DMS79 (cell line): ENCODE results near the gene MAPRE2.
A peak's percentile ranks its signal among the peaks of the same experiment; 100 is the strongest.

Source experiments
- DNase-seq: peaks from one replicate; lab custom pipeline; 2025; lab: John Stamatoyannopoulos, UW

Gene MAPRE2

DNA sequence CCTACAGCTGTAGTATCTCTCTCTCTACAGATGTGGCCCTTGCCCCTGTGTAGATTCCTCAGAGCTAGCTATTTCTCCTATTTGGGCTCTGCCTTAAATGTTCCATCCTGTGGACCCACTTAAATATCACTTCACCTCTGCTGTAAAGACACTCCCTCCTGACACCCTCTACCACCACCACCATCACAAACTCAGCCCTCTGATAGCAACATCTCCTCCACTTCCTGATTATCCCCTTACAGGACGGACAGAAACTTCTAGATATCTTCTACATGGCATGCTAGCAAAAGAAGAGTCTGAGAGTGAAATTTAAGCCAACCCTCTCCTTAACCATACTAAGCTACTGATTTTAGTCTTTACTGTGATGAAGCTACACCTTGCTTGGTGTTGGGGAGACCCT lies 3.2 kb upstream of the MAPRE2 start:
- no peak for DNase-seq

DNA sequence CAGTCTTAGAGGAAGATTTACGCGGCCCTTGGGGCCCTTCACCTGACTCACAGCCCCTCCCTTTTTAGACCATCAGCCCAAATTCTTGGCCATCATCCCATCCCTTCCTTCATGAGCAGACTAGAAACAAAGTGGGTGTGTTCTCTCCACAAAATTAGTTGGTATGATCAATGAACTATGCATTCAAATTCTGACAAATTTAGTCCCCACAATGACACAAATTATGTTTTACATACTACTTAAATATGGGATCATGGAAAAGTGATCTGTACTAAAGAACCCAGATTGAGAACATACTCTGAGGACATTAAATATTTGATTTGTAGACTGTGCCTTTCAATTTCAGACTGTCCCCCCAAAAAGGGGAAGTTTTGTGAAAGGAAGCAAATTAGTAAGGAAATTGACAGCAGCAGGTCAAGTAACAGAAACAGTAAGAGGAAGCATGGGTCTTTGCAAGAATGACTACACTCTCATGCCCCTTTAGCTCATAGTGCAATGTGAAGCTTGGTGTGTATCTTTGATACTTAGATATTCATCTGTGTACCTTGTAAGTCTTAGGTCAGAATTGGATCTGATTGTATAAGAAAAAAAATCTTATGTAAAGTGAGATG lies 2.2 kb upstream of the MAPRE2 start:
- DNase-seq: no peak

DNA sequence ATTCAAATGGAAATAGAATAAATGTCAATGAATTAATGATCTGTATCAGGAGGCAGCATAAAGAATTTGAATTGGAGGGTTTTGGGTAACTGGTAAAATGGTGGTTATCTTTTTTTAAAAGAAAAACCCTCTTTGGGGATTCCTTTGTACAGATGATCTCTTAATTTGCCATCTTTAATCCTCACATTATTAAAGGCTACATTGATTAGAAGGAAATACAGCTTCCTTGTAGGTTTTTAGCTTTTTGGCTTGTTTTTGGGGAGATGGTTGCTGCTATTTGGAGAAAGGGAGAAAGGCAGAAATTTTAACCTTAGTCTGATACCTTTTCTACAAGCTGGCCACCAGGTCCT lies 600 bp upstream of the MAPRE2 start:
- no peak for DNase-seq

DNA sequence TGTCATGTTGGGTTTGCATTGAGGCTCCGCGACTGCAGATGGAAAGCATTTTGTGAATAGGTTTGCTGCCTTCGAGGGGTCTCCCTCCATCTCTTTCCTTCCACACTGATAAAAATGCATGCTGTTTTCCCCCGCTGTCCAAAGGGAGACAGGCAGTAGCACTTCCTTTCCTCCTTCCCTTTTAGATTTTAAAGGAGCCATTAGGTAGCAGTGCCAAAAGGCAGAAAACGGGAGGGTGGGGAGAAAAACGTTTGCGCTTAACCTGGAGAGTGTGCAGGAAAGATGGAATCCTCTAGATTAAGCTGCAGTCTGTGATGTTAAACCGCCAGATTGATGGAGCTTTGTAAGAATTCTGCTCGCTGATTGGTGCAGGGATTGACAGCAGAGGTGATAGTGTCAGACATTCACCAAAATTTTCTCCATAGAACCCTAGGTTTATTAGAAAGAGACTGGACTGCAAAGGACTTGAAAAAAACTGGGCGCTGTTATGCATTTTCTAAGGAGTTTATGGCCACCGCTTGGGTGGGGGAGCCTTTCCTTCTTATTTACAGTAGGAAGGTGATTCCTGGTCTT lies 688 bp downstream of the MAPRE2 start:
- no peak for DNase-seq

DNA sequence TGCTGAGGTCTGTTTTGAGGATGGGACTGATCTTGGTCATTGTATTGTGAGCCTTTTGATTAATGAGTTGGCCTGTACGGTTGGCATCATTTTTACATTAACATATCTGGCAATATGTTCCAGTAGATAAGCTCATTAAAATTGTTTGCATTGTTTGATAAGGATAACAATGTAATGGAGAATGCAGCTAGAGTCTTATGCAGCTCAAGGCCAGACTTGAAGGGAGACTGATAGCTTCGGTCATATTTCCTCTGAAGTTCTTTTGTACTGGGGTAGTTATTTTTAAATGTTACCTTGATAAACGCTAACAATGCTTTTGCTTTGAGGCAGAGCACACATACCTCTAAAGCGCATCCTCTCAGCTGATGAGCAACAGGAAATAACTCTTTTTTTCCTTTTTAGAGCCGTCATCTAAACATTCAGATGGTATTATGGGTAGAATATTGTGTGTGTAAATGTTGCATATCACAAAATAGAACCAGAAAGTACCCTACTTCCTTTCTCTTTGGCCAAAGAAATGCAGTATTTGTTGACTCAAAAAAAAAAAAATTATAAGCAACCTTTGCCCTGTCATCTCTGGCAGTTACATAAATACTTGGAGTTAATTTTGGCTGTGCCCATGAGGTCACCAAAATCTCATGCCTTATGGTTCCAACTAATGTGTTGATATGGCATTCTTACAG lies 1.3 kb downstream of the MAPRE2 start:
- DNase-seq: no peak

DNA sequence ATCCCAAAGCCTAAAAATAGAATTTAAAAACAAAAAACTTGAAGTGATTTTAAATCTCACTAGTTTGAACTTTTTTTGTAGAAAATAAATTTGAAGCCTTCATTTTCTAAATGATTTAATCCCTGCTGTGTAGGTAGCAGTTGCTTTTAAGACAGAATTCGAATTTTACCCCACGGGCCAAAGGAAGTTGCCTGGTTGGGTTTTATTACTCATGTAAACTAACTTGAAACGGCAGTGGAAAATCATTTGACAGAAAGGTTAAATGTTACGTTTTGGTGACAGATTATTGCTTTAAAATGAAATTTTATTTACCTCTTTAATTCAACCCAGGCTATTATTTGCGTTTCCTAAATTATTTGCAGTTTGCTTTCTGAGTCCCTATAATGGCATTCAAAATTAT lies 2.0 kb downstream of the MAPRE2 start:
- no peak for DNase-seq

DNA sequence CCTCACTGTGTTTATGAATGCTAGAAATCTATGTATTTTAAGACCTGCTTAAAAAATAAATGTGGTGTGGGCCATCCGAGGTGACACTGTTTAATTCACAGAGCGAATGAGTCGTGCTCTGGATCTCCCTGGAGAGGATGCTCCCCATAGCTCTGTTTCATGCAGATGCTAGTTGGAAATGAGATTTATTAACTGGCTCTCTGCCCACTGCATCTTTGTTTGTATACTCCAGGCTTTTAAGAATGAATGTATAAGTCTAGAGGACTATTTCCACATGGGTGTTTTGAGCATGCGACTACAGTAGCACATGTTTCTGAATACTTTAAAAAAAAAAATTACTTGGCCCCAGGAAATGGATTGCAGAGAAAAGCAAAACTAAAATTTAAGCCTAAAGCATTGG lies 3.9 kb downstream of the MAPRE2 start:
- peak; percentile 26 for DNase-seq

DNA sequence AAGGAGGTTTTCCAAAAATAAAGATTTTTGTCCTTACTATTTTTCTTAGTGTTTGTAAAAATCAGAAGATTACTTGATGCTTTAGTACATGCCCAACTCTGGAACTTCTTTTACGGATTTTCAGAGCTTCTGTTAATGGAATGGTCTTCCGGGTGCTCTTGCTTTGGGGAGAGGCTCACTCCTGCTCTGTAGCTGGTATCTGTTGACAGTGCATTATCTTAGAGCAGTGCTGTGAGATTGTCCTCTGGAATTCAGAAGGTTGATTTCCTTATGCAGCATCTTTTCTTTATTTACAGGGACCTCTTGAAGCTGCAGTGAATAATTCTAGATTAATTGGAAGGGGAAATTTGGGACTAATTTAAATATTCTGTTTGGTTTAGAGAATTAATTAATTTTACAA lies 4.6 kb downstream of the MAPRE2 start:
- no peak for DNase-seq

DNA sequence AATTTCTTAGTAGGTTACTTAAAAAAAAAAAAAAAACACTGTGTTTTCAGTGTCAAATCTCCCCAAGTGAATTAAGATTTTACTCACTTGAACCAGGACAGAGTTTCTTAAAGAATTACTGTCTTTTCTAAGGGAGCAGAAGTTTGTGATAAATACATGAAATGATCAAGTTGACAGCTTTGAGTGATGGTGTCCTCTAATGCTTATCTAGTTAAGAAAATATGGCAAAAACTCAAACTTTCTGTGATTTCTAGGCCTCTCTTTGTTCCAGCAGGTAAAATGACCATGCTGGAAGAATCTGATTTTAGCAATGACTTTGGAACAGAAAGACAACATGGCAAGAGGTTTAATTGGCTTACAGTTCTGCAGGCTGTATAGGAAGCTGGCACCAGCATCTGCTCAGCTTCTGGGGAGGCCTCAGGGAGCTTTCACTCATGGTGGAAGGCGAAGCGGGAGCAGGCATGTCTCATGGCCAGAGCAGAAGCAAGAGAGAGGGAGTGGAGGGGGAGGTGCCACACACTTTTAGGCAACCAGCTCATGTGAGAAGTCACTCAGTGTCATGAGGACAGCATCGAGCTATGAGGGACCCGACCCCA lies 6.6 kb downstream of the MAPRE2 start:
- DNase-seq: no peak

DNA sequence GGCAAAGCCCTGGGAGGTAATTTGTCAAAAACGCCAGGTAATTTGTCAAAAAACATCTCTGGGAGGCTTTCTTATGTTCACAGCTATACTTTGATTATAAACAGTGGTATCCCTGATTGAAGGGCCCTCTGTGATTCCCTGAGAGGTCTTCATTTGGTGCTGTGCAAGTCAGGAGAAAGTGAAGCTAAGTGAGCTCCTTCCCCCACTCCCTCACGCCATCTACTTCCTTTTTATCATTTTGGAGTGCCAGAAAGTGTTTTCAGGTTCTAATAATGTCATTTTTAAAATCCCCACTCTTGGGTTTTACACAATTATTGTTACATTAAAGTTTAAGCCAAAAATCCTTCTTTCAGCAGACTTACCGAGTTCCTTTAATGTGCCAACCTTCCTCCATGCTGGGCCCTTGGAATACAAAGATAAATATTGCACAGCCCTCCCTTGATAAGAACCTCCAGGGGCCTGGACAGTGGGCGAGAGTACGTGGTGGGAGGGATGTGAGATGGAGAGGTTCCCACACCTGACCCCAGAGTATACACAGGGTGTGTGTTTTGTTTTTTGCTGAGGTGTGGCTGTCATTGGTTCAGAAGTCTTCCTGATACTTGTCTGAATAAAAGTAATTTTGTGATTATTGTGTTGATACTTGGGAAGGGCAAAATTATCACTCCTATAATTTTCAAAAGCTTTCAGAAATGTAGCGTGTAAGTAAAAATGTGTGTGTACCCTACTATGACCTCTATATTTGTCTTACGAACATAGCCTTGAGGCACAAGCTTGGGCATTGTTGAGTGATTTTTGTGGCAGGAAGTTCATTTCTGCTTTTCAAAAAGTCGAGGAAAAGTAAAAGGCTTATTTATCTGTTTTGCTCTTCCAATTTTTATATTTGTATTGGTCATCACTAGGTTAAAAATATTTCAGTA lies 8.2 kb downstream of the MAPRE2 start:
- DNase-seq: no peak

DNA sequence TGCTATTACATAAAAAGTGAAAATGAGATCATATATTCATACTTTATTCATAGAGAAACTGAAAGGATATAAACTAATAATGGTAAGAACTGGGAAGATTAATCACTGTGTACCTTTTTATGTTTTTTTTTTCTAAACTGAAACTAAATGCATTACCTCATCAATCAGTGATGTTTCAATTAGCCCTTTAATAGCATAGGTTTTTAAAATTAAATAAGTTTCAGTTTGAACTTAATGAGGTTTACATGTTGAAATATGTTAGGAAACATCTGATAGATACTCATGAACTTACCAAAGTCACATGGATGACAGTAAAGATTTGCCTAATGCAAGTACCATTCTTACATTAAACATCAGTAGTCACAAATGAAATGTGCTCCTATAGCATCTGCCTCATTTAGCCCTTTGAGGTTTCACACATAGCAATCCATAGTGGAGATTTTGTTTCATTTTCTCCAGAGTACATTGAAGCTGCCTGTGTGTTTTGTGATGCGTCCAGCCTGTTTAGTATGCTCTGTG lies 8.9 kb downstream of the MAPRE2 start:
- no peak for DNase-seq

DNA sequence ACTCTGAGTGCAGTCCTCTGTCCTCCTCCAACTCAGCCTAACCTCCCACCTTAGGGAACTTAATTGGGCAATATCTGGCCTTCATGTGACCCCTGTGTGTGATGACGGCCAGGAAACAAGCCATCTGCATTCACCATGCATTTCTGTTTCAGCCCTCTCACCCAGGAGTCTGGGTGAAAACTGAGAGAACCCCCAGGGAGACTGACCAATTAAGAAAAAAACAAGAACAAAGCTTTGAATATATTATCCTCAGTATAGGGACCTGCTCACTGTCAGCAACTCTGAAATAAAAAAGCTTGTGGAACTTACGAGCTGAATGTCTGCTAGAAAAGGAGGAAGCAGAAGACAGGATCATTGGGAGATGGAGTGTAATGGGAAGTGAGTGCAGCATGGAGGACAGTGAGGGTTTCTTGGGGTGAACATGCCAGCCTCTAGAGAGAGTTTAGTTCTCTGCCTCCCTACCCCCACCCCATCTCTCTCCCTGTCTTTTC lies 9.5 kb downstream of the MAPRE2 start:
- no peak for DNase-seq

DNA sequence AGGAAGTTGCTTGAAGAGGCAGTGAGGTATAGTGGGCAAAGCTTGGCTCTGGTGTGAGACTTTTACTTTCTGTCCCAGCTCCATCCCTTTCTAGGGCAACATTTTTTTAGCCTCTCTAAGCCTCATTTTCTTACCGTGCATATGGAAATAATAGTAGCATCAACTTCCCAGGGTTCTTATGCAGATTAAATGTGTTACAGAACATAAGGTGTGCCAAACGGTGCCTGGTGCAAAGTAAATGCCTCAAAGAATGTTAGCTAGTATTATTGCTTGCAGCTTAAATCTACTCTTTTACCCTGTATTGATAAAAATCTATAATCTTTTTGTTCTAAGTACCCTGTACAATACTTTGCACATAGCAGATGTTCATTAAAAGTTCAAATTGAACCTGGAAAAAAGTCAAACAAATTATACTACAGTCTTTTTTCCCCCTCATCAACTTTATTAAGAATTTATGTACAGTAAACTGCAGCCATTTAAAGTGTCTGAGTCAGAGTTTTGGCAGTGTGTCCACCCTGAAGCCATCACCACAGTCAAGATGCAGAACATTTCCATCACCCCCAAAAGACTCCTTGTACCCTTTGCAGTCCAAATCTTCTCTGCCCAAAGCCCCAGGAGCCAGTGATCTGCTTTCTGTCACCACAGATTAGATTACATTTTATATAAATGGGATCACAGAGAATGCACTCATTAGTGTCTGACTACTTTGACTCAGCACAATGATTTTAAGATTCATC lies 10.6 kb downstream of the MAPRE2 start:
- no peak for DNase-seq

DNA sequence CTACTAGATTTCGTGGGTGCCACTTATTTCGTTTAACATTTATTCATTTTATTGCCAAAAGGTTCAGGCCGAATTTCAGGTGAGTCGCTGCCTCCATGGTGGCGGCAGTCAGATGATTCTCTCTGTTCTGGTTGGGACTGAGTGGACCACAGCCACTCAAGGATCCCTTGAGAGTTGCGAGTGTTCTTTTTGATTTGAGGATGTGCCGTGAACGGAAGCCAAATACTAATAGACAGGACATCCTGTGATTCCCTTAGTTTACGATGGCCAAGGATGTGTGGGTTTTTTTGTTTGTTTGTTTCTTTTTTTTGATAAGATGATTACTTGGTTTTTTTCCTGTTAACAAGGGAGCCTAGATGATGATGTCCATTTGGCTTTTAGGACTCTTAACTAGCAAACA lies 13.2 kb downstream of the MAPRE2 start:
- DNase-seq: no peak

DNA sequence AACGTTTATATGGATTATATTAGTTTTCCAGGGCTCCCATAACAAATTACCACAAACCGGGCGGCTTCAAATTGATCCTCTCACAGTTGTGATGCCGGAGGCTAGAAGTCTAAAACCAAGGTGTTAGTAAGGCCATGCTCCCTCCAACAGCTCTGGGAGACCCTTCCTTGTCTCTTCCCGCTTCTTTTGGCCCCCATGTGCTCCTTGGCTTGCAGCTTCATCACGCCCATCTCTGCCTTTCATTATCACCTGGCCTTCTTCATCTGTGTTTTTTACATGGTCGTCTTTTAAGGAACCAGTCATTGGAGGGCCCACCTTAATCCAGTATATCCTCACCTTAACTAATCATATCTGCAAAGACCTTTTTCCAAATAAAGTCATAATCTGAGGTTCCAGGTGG lies 13.9 kb downstream of the MAPRE2 start:
- no peak for DNase-seq

DNA sequence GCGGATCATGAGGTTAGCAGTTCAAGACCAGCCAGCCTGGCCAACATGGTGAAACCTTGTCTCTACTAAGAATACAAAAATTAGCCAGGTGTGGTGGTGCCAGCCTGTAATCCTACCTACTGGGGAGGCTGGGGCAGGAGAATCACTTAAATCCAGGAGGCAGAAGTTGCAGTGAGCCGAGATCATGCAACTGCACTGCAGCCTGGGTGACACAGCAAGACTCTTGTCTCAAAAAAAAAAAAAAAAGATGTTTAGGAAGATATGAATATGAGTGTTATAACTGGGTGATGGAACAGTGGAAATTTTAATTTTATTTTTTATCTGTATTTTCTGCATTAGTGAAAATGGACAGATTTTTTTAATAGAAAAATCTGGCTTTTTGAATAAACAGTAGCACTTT lies 14.5 kb downstream of the MAPRE2 start:
- no peak for DNase-seq

DNA sequence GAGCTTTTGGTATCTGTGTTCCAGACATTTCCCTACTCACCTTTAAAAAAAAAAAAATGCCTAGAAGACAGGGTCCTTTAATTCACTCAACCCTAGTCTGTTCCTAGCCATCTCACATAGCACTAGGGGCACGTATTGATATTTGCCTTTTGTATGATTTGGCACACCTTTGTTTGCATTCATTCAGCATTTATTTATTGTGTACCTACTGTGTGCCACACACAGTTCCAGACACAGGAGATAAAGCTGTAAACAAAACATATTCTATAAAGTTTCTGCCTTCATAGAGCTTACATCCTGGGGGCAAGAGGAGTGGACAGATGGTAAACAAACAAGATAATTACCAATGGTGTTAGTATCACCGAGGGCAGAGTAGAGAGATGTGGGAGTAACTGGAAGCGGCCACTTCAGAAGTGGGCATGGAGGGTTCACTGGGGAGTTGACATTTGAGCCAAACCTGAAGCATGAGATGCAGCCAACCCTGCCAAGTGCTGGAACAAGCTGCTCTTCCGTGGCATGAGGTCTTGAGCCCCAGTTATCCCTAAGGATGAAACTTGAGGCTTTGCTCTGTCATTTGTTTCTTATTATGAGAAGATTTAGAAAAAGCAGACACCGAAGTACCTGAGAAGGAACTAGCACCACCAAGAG lies 18.2 kb downstream of the MAPRE2 start:
- DNase-seq: no peak

DNA sequence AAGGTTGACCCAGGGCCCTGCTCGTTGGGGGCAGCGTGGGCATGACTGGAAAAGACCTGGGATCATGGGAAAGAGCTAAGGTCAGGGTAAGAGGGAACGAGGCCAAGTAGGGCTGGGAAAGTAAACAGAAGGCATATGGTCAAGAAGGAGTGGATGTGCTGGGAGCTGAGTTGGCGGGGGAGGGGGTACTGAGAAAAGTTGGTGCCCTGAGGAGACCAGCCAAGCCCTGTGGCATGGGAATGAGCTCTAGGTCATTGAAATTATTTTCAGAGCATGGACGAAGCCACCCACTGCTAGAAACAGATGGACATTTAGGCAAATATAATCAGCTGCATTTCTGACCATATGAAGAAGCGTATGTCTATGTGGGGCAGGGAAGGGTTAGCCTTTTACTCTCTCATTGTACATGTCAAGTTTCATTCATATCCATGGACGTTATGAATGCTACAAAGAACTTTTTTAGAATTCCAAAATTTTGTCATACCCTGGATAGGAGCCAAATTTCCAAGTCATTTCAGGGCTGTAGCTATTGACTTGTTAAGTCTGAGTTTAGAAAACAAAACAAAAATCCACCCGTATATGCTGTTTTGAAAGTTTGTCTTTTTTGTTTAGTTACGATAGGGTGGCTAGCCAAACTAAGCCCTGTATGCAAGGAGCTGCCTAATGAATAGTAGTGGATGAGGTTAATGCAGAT lies 19.1 kb downstream of the MAPRE2 start:
- DNase-seq: no peak

DNA sequence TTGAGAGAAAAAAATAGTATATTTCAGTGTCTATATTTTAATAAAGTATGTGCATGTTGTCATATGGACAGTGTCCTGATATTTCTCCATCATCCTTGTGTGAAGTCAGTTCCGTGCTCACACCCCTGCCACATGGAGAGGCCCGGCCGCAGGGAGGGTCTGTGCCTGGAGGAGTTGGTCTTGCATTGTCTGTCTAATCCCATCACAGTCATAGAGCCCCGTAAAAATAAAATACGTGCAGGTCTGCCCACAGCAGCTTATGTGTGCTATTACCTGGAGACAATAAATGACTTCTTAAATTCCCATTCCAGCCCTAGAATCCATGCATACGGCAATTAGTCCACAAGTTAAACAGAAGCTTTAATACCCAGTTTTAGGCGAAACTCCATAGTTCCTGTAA lies 20.1 kb downstream of the MAPRE2 start:
- DNase-seq: no peak

DNA sequence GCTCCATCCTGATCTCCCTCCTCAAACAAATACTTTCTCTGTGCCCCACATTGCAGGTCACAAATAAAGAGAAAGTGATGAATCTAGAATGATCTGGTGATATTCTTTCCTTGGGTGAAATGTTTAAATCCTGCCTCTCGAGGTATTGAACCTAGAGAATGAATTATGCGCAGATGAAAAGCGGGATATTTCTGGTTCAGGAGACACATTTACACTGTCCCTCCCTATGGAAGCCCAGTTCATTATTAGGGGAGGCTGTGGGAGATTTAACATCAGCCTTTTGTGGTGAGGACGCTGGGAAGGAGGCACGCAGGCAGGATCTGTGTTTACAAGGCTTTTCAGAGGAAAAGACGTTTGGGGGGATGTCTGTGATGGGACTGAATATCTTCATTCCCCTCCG lies 20.6 kb downstream of the MAPRE2 start:
- no peak for DNase-seq
